GM21367 (cell line): ENCODE data around the gene POLR1E.

ENCODE experiments used
- ATAC-seq: cut with Tn5 transposase; IDR thresholded peaks from one replicate; pipeline ENCODE4 v1.9.1; 2021; ENCODE audit not compliant: unreplicated experiment

POLR1E gene

DNA sequence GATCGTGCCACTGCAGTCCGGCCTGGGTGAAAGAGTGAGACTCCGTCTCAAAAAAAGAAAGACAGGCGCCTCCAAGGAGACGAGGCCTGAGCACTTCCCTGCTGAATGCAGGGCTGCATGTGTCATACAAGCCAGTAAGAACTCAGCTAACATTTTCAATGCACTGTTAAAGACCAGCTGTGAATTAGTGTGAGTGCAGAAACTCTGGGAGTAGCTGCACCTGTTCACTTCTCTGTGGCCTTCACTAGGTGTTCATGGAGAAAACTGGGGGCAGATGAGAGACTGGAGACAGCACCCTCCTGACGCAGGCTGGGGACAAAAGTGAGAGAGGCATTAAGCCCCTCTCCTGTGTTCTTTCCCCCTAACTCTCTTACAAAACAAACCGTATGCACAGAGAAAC is 48.7 kb downstream of the POLR1E start:
- ATAC-seq: no peak

DNA sequence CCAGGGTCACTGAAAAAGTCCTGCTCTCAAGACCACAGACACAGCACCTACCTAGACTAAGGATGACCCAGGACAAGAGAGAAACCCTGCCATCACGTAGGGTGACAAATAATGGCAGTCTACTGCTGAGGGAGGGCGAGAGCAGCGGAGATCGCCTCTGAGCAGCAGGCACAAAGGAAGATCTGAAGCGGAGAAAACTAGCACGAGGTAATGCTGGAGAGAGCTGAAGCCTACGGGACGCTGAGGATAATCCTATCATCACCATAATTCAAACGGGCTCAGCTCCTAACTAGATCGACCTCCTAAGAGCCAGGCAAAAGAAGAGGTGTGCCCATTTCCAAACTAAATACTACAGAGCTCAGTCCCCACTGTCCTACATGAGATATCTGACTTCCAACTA is 49.2 kb downstream of the POLR1E start:
- no peak for ATAC-seq

GRCh38 chr9:37538099-37538498 is 52.4 kb downstream of the POLR1E start:
- ATAC-seq: no peak

DNA sequence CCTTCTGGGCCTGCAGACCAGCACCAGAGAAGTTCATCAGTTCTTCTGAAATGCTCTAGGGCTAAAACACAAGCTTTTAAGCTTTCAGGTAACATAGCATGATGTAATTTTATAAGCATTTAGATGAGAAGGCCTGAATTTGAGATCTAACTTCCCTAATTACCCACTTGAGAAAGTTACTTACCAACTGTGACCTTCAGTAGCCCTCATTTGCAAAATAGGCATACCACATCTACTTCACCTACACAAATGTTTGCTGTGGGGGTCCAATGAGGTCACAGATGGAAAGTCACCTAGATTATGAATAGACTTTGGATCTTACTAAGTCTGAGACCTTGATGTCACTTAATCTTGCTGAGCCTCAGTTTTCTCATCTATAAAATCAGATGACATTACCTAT is 53.9 kb downstream of the POLR1E start:
- no peak for ATAC-seq

DNA sequence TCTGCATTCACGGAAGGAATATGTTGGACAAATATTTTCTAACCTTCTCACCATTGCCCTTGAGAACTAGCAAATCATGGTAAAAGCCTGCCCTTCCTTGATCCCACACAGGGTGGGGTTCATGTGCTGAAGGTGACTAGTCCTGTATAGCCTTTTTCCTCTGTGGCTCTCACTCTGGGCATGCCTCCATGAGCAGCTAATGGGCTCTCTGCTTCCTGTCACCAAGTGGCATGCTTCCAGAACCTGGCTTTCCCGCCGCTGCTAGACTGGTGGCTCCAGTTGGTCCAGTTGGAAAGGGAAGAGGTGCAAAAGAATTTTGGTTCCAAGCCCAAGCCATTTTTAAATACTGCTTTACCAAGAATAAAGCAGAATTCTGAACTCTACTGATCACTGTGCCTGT is 54.9 kb downstream of the POLR1E start:
- ATAC-seq: no peak

GRCh38 chr9:37541465-37541864 is 55.7 kb downstream of the POLR1E start:
- ATAC-seq: no peak

DNA sequence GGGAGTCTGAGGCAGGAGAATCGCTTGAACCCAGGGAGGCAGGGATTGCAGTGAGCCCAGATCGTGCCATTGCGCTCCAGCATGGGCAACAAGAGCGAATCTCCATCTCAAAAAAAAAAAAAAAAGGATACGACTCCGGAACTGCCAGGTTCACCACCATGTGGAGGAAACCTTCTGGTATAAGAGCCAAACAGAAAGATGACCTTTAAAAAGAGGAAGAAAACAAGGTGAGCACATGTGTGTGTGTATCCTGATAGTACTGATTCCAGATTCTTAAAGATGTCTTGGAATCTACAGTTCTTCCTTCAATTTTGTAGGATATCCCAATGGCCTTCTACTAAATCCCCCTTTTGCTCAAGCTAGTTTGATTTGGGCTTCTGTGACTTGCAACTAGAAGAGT is 56.7 kb downstream of the POLR1E start:
- no peak for ATAC-seq

DNA sequence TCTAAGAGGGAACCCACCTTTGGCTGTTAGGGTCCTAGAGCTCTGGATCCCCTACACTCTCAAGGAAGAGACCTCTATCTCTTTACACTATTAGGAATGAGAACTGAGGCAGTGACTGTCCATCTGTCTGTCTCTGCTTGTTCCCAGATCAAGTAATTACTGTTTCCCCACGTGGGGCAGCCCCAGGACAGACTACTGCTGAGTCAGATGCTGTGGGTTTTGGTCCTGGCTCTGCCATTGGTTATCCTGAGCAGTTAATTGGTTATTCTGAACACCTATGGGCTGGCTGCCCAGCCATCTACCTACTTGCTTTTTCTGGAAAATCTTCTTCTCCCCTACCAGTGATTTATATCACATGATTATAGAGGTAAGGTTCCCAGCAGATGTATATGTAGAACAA is 57.1 kb downstream of the POLR1E start:
- no peak for ATAC-seq

DNA sequence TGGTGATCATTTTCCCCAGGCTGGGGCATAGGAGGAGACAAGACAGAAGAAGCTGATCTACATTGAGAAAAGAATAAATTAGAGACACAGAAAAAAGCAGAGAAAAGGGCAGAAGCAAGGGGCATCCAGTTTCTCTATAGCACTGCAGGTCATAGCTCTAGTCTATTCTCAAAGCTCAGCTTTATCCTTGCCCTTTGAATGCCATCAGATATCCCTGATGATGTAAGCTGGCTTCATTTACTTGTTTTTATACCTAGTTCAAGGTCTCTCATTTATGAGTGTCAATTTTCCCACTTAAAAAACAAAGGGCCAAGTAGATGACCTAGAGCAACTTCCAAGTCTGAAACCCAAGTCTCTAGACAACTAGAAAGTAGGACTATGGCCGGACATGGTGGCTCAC is 57.7 kb downstream of the POLR1E start:
- no peak for ATAC-seq

GRCh38 chr9:37547328-37547878 is 61.7 kb downstream of the POLR1E start:
- ATAC-seq: no peak

DNA sequence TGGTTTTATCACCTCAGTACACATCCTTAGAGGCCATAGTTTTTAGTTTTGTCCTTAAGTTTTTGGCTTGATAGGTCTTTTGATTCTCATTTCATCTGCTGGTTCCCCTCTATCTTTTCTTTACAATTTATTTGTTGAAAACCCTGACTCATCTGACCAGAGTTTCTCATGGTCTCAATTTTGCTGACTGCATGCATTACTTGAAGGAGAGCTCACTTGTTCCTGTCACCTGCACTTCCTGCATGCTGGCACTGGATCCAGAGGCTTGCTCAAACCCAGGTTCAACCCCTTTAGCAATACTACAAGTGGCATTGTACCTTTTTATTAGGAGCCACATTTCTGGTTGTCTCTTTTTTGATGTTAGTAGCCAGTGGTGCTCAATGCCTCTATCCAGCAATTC is 63.8 kb downstream of the POLR1E start:
- no peak for ATAC-seq

- no peak for ATAC-seq
These were observed 65.0 kb downstream of the POLR1E start for GRCh38 chr9:37550781-37551180.

- ATAC-seq: no peak
These were observed 65.7 kb downstream of the POLR1E start for GRCh38 chr9:37551468-37551867.

- no peak for ATAC-seq
These were observed 66.1 kb downstream of the POLR1E start for GRCh38 chr9:37551888-37552287.
